A673 (cell line): ENCODE measurements around the gene CLTC.

Experiments used
- EZH2 ChIP-seq: fragments of 200-600 bp; sonication (generic); IDR thresholded peaks from 2 replicates; pipeline ENCODE4 v1.6.1; 2017; ENCODE audit warnings: borderline replicate concordance, low read depth, mild to moderate bottlenecking, mixed read lengths, antibody characterized with exemption, low read length; ENCODE audit not compliant: poor library complexity, severe bottlenecking
- TF ChIP-seq, protein P1 (sequence below): fragments of 300-800, 200-600 bp; sonication (generic); conservative IDR thresholded peaks from 2 replicates; pipeline ENCODE4 v1.5.1; 2017; ENCODE audit warnings: low read depth, mild to moderate bottlenecking, antibody characterized with exemption, low read length, moderate library complexity, mixed read lengths

DNA sequence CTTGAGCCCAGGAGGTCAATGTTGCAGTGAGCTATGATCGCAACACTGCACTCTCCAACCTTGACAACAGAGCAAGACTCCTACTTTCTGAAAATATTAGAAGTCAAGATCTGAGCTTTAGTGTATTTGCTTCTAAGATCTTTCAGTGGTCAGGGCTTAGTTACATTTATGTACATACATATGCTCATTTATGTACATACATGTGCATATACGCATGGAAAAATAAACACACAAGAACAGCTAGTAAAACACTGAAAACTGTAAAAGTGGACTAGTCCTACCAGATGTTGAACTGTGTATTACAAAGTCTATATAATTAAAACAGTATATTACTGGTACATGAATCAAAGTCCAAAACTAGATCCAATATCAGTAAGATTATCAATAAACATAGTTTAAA, 59.2 kb downstream of the CLTC start:
- TF ChIP-seq, protein P1, sequence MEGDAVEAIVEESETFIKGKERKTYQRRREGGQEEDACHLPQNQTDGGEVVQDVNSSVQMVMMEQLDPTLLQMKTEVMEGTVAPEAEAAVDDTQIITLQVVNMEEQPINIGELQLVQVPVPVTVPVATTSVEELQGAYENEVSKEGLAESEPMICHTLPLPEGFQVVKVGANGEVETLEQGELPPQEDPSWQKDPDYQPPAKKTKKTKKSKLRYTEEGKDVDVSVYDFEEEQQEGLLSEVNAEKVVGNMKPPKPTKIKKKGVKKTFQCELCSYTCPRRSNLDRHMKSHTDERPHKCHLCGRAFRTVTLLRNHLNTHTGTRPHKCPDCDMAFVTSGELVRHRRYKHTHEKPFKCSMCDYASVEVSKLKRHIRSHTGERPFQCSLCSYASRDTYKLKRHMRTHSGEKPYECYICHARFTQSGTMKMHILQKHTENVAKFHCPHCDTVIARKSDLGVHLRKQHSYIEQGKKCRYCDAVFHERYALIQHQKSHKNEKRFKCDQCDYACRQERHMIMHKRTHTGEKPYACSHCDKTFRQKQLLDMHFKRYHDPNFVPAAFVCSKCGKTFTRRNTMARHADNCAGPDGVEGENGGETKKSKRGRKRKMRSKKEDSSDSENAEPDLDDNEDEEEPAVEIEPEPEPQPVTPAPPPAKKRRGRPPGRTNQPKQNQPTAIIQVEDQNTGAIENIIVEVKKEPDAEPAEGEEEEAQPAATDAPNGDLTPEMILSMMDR, result no peak
- TF ChIP-seq EZH2, result no peak
